ENCODE measurements around the gene AZI2.

AZI2 gene

DNA sequence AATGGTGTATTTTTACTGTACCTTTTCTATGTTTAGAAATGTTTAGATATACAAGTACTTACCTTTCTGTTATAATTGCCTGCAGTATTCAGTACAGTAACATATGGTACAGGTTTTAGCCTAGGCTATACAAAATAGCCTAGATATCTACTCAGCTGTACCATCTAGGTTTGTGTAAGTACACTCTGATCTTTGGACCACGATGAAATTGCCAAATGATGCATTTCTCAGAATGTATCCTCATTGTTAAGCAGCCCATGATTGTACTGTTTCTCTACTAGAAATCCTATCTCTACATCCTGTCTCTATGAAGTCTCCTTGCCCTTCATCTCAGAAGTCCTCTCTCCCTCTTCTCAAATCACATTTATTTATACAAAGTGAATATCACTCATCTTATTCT is 32.9 kb downstream of the AZI2 start:
- DNase-seq (ENCODE audit: low read depth), result no peak
- no peak overlapping the region for H3K4me3 ChIP-seq (ENCODE audit: low read depth, low read length)
- TF ChIP-seq, protein P1, sequence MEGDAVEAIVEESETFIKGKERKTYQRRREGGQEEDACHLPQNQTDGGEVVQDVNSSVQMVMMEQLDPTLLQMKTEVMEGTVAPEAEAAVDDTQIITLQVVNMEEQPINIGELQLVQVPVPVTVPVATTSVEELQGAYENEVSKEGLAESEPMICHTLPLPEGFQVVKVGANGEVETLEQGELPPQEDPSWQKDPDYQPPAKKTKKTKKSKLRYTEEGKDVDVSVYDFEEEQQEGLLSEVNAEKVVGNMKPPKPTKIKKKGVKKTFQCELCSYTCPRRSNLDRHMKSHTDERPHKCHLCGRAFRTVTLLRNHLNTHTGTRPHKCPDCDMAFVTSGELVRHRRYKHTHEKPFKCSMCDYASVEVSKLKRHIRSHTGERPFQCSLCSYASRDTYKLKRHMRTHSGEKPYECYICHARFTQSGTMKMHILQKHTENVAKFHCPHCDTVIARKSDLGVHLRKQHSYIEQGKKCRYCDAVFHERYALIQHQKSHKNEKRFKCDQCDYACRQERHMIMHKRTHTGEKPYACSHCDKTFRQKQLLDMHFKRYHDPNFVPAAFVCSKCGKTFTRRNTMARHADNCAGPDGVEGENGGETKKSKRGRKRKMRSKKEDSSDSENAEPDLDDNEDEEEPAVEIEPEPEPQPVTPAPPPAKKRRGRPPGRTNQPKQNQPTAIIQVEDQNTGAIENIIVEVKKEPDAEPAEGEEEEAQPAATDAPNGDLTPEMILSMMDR (IDR thresholded peaks at IDR 0.05; ENCODE audit: insufficient read depth, low read depth, low read length, missing control alignments), result no peak

DNA sequence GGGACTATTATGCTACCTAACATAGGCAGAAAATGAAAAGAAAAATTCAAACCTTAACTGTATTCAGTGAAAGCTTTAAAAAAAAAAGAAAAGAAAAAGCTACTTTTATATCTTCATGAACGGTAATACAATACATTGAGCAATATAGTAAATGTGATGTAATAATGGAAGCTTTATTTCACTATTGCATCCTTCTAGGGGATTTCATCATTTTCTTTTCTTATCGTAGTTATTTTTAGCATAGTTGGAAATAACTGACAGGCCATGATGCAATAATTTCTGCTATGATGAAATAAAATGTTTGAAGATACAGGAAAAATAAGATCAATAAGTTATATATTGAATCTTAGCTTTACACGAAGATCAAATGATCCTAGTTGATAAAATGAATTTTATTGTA is 40.4 kb downstream of the AZI2 start:
- no peak overlapping the region for H3K4me3 ChIP-seq (ENCODE audit: low read depth, low read length)
- TF ChIP-seq, protein P1 (IDR thresholded peaks at IDR 0.05; ENCODE audit: insufficient read depth, low read depth, low read length, missing control alignments), result no peak
- no peak for DNase-seq (ENCODE audit: low read depth)

DNA sequence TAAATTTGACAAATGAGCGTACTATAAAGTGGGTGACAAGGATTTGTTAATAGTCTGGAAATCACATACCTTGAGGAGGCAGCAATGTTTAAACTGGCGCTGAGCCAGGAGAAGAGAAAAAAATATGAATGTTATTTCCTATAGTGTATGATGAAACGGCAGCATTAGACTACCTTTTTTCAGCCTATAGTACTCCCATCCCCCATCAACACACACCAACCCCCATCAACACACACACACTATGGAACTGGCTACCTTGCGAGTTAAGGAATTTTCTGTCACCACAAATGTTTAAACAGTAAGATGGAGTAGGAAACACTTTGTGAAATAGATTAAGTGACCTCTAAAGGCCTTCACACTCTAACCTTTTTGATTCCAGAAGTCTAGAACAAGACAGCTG is 46.9 kb downstream of the AZI2 start:
- TF ChIP-seq, protein P1 (IDR thresholded peaks at IDR 0.05; ENCODE audit: insufficient read depth, low read depth, low read length, missing control alignments), result no peak
- no peak for DNase-seq (ENCODE audit: low read depth)
- H3K4me3 ChIP-seq (ENCODE audit: low read depth, low read length), result no peak overlapping the region

DNA sequence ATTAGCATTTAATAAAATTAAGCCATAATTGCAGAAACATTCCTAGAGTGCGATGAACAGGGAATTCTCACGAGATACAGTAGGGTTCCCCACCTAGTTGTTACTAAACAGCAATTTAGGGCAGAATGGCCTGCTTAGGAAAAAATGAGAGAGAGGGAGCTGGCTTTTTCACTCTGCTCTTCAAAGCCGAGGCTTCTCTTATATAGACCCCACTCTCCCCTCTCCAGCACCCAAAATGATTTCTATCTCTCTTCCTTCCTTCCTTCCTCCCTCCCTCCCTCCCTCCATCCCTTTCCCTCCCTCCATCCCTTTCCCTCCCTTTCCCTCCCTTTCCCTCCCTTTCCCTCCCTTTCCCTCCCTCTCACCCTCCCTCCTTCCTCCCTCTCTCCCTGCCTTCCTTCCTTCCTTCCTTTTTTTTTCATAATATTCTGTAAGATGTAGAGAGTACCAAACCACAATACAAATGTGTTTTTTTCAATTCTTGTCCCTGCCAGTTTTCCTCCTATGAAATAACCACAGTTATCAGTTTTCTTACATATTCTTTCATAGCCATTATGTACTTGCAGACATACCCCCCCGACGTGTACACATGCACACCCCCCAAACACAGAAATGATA is 48.2 kb downstream of the AZI2 start:
- no peak for DNase-seq (ENCODE audit: low read depth)
- TF ChIP-seq, protein P1 (IDR thresholded peaks at IDR 0.05; ENCODE audit: insufficient read depth, low read depth, low read length, missing control alignments), result no peak
- H3K4me3 ChIP-seq (ENCODE audit: low read depth, low read length), result no peak overlapping the region

DNA sequence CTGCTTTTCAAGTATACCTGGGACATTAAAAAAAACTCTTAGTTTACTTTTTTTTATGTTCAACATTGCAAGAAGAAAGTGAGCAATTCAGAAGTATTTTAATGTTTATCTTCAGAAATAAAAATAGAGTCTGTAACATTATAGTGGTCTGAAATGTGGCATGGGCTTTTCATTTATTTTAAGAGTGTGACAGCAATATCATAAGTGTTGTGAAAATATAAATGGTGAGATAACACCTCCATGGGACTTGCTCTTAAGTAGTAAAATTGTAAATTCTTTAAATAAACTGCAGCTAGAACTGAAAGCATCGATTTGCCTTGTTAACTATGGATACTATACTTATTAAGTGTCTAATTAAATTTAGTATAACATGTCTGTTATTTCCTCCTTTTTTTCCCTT is 48.9 kb downstream of the AZI2 start:
- TF ChIP-seq, protein P1 (IDR thresholded peaks at IDR 0.05; ENCODE audit: insufficient read depth, low read depth, low read length, missing control alignments), result no peak
- no peak overlapping the region for H3K4me3 ChIP-seq (ENCODE audit: low read depth, low read length)
- DNase-seq (ENCODE audit: low read depth), result no peak

DNA sequence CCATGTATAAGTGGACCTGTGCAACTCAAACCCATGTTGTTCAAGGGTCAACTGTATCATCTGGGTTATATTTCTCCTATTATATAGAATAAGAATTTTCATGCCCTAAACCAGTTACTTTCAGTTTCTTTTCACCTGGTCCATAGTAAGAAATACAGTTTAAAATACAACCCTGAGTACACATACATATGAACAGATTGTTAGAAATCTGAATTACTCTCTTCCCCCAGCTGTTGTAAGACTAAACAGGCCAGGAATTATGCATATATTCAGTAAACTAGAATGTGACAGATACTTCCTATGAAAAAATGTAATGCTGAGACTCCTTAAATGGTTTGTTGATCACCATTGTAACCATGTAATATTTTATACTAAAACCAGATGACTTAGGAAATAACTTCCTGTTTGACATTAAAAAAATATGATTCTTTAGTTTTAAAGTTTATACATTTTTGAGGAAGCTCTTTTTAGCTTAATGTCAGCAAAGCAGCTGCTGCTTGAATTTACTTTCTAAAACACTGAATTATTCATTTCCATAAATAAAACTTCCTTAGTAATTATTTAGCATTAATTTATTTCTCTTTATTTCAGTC is 52.6 kb downstream of the AZI2 start:
- no peak for DNase-seq (ENCODE audit: low read depth)
- TF ChIP-seq, protein P1 (IDR thresholded peaks at IDR 0.05; ENCODE audit: insufficient read depth, low read depth, low read length, missing control alignments), result no peak
- H3K4me3 ChIP-seq (ENCODE audit: low read depth, low read length), result no peak overlapping the region
